Panc1 (cell line): ENCODE measurements around the gene TEAD2. TPM values are rescaled to one million over a fixed set of nuclear protein-coding genes. Genes with fewer than 3 reads are reported as not detected.
A peak's percentile ranks its signal among the peaks of the same experiment; 100 is the strongest.

Source experiments
- ATAC-seq: fragments of 200-7000 bp; cut with Tn5 transposase; 2 replicates; pipeline ENCODE4 v1.9.1; 2020; ENCODE audit warnings: mild to moderate bottlenecking, moderate library complexity
- BruUV-seq: library from RNA; stranded (reverse); fragments of 400-500 nt; replicated peaks from 2 replicates; lab custom pipeline; 2021; lab: Mats Ljungman, UMichigan
- CTCF ChIA-PET: fragments of 300-600 bp; sonication (Branson Sonifier 250); formaldehyde crosslinking; loops from one replicate; lab custom pipeline; 2022; ENCODE audit warnings: antibody characterized with exemption; lab: Charles Lee
- POLR2A ChIA-PET: fragments of 300-600 bp; sonication (Branson Sonifier 250); formaldehyde crosslinking; loops from one replicate; lab custom pipeline; 2022; ENCODE audit warnings: antibody characterized with exemption; lab: Charles Lee
- DNase-seq: peaks from one replicate; pipeline ENCODE4 v3.0.0-alpha.2; 2010; ENCODE audit warnings: low read depth, low spot score
- H3K27ac ChIP-seq: 2 replicates; pipeline ENCODE4 v1.5.1; 2011; ENCODE audit warnings: mild to moderate bottlenecking, low read length, inconsistent platforms
- H3K27me3 ChIP-seq: fragments of 200-500 bp; sonication (Bioruptor generic); 2 replicates; pipeline ENCODE4 v1.6.0; 2014; ENCODE audit warnings: low read length, inconsistent platforms; ENCODE audit not compliant: control insufficient read depth, insufficient read depth
- H3K36me3 ChIP-seq: fragments of 200-500 bp; sonication (Bioruptor generic); 2 replicates; pipeline ENCODE4 v1.5.1; 2014; ENCODE audit warnings: inconsistent platforms, mild to moderate bottlenecking, low read length, moderate library complexity; ENCODE audit not compliant: control insufficient read depth, insufficient read depth
- H3K4me1 ChIP-seq: 2 replicates; pipeline ENCODE4 v1.5.1; 2011; ENCODE audit warnings: inconsistent platforms, mild to moderate bottlenecking, low read length, moderate library complexity; ENCODE audit not compliant: control insufficient read depth, insufficient read depth
- H3K4me3 ChIP-seq, 2 experiments: 2 replicates each; pipeline ENCODE4 v1.5.1; 2011 to 2012; ENCODE audit warnings: low read depth in 2 of 2, low read length in 2 of 2, mild to moderate bottlenecking in 2 of 2, inconsistent platforms in 1 of 2, moderate library complexity in 1 of 2
- H3K9me3 ChIP-seq: fragments of 200-500 bp; sonication (Bioruptor generic); 2 replicates; pipeline ENCODE4 v1.5.1; 2014; ENCODE audit warnings: low read depth, mild to moderate bottlenecking, inconsistent platforms, low read length, moderate library complexity; ENCODE audit not compliant: control insufficient read depth, insufficient read depth
- CTCF ChIP-seq: fragments of 450-650 bp; IDR thresholded peaks from 2 replicates; pipeline ENCODE4 v1.5.1; 2017; ENCODE audit warnings: mild to moderate bottlenecking
- POLR2AphosphoS5 ChIP-seq: IDR thresholded peaks from 2 replicates; pipeline ENCODE4 v1.6.1; 2012; ENCODE audit warnings: mild to moderate bottlenecking, low read depth, low read length, moderate library complexity
- REST ChIP-seq, 2 experiments: IDR thresholded peaks; 2 replicates each; pipeline ENCODE4 v1.6.1; 2011 to 2012; ENCODE audit warnings: low read depth in 2 of 2, control low read depth in 1 of 2, low read length in 1 of 2, mild to moderate bottlenecking in 1 of 2, moderate library complexity in 1 of 2; ENCODE audit not compliant: insufficient read depth in 1 of 2
- SIN3A ChIP-seq: IDR thresholded peaks from 2 replicates; pipeline ENCODE4 v1.6.1; 2012; ENCODE audit warnings: low read depth, mild to moderate bottlenecking, low read length, moderate library complexity, borderline replicate concordance; ENCODE audit not compliant: insufficient read depth
- TCF7L2 ChIP-seq: IDR thresholded peaks from 2 replicates; pipeline ENCODE4 v1.6.1; 2011; ENCODE audit warnings: mild to moderate bottlenecking, low read depth, low read length, inconsistent platforms
- in situ Hi-C: cut with HindIII; loops from 2 replicates; pipeline ENCODE4 v1.10.0; 2016; ENCODE audit warnings: low sequenced_read_pairs, low pct_unique_long_range_greater_than_20kb
- intact Hi-C: fragments of 100-400 bp; cut with micrococcal nuclease; formaldehyde crosslinking; loops from one replicate; pipeline ENCODE4 v1.10.0; 2022; ENCODE audit not compliant: unreplicated experiment
- total RNA-seq: library from RNA; stranded (reverse); gene quantifications from one replicate; pipeline ENCODE4 v1.2.1, GENCODE V29; 2021; ENCODE audit not compliant: unreplicated experiment

Gene TEAD2
- total RNA-seq, 1 experiment from 2014 or later: 31.9 TPM

GRCh38 chr19:49342291-49342721 is 19.9 kb downstream of the TEAD2 start:
- POLR2A ChIA-PET: no interaction called here

DNA sequence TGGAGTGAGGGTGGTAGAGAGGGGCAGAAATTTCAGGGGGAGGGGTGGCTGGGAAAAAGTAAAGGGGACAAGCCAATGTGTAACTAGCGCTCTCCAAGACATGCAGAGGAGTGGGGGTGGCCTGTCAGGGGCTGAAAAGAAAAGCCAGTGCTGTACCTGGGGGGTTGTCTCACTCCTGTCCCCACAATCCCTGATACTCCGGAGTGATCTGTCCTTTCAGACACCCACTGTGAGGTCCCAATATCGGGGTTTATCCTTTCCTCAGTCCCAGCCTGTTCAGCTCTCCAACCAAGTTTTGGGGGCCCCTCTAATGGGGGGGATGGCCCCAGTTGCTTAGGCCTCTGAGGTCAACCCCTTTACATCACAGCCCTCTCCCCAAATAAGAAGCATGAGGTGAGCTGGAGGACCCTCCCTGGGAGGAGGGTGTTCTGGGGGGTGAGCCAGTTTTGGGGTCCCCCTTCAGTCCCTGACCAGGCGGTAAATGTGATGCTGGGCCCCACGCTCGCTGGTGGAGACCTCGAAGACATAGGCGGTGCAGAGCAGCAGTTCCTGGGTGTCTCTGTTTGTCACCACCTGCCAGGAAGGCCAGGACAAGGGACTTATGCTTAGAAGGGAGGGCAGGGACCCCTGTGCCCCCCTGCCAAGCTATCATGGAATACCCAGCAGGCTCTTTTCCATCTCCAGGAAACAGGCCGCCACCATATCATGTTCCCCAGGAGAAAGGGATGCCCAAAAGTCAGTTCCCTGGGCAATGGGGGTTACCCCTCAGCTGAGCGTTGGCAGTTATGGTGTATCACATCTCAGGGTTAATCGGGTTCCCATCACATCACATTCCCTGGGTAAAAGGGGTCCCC is 21.1 kb downstream of the TEAD2 start:
- CTCF ChIA-PET: no interaction called here
- Histone ChIP-seq H3K9me3 (no peaks in the 10 kb centered on the region), H3K4me3 (no peak overlapping the region), H3K27me3 (no peaks in the 10 kb centered on the region), H3K27ac (no peak overlapping the region), H3K4me1 (peaks cover 3% of the 10 kb centered on the region; the same call in 1 of the 2 replicates), H3K36me3 (no peaks in the 10 kb centered on the region)
- ATAC-seq (no peak), DNase-seq (no peak)
- in situ Hi-C loops: no loop called here
- no peak for TF ChIP-seq SIN3A
- intact Hi-C loops: no loop called here
- POLR2A ChIA-PET: no interaction called here
- BruUV-seq: TSS peak; percentile 74

More at GRCh38 chr19:49342291-49342721, 19.9 kb downstream of the TEAD2 start:
- no peak for TF ChIP-seq TCF7L2
- no peaks in the 10 kb centered on the region for H3K9me3 ChIP-seq
- DNase-seq (no peak), ATAC-seq (no peak)
- H3K27me3 ChIP-seq: no peaks in the 10 kb centered on the region
- no peak overlapping the region for H3K27ac ChIP-seq
- intact Hi-C loops: no loop called here
- no TSS peak for BruUV-seq
- CTCF ChIA-PET: no interaction called here
- no peak overlapping the region for H3K4me3 ChIP-seq
- in situ Hi-C loops: no loop called here
- no peaks in the 10 kb centered on the region; the same call in none of the 2 replicates for H3K36me3 ChIP-seq
- H3K4me1 ChIP-seq: peaks cover 3% of the 10 kb centered on the region; the same call in 1 of the 2 replicates

DNA sequence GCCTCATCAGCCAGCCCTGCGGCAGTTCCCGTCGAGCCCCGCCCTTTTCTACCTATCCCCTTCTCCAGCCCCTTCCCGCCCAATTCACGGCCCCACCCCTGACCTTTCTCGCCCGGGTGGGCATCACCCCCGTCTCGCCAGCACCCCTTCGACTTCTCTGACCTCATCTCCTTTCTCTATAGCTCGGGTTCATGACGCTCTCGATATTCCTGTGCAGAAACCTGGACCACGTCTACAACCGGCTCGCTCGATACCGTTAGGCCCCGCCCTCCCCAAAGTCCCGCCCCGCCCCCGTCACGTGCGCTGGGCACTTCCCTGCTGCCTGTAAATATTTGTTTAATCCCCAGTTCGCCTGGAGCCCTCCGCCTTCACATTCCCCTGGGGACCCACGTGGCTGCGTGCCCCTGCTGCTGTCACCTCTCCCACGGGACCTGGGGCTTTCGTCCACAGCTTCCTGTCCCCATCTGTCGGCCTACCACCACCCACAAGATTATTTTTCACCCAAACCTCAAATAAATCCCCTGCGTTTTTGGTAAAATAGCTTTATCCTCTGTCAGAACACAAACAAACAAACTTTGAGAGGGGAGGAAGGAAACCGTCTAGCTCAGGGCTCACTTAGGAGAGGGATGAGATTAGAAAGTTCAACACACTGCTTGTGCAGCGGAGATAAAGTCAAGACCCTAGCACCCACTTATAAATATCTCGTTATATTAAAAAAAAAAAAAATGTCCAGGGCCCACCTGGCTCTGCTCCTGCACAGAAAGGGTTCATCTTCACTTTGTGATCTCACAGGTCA is 21.9 kb downstream of the TEAD2 start:
- POLR2A ChIA-PET: interaction anchor here (0.8 kb wide), 1 partner anchor 20 kb away, joined by 6 read pairs; no protein-coding TSS in a partner anchor
- Histone ChIP-seq H3K9me3 (no peaks in the 10 kb centered on the region), H3K4me3 (peak overlapping the region; percentile 33 to 64), H3K36me3 (no peaks in the 10 kb centered on the region), H3K27me3 (no peaks in the 10 kb centered on the region), H3K27ac (peak overlapping the region; percentile 59), H3K4me1 (peaks cover 3% of the 10 kb centered on the region; the same call in 1 of the 2 replicates)
- intact Hi-C loops (no loop called here), in situ Hi-C loops (no loop called here)
- CTCF ChIA-PET: interaction anchor here (0.5 kb wide), 1 partner anchor 103 kb away, joined by 4 read pairs; no protein-coding TSS in a partner anchor
- no peak for TF ChIP-seq SIN3A
- TF ChIP-seq POLR2AphosphoS5: no peak; the same call in 1 of the 2 replicates
- TF ChIP-seq TCF7L2: no peak
- no peak for TF ChIP-seq REST (IDR thresholded peaks at IDR 0.05; ENCODE audit: insufficient read depth in 1 of 2, low read depth in 2 of 2, low read length in 1 of 2)
- no peak for TF ChIP-seq CTCF
- ATAC-seq: peak; percentile 42
- no peak for DNase-seq
- BruUV-seq: no TSS peak
